Peyer's patch (tissue), 4 donors: ENCODE measurements around the gene AKAP6.

Source experiments
- CTCF ChIP-seq, 6 experiments: fragments of 450-650 bp in 4 of 6; fragments of 200-600 bp in 2 of 6; sonication (generic) in 1 of 6; IDR thresholded peaks; one replicate each; pipeline ENCODE4 v1.5.1; 2017 to 2019; ENCODE audit warnings: antibody characterized with exemption in 6 of 6, mild to moderate bottlenecking in 3 of 6, moderate library complexity in 1 of 6
- POLR2A ChIP-seq, 2 donors: fragments of 450-650 bp; IDR thresholded peaks; one replicate each; pipeline ENCODE4 v1.5.1; 2017; ENCODE audit warnings: antibody characterized with exemption in 2 of 2, mild to moderate bottlenecking in 2 of 2, moderate library complexity in 2 of 2

- no peak for TF ChIP-seq POLR2A (IDR thresholded peaks at IDR 0.05)
- TF ChIP-seq CTCF (IDR thresholded peaks at IDR 0.05) = no peak
Measured at GRCh38 chr14:32630701-32631100, 301.6 kb downstream of the AKAP6 start.
